Activated CD4-positive, alpha-beta T cell treated with anti-CD3 and anti-CD28 coated beads, Interleukin-2, amount 50 U/mL, for 24 hours (primary cell): Measurements from ENCODE around the gene ID1.
"Not testable (repeated sequence)": the region's sequence is repeated elsewhere in the genome, so short reads cannot be mapped to it uniquely, and the experiment has no call there.

ENCODE experiments used
- DNase-seq, 2 donors: peaks; one replicate each; pipeline ENCODE4 v3.0.0-alpha.2; 2020; ENCODE audit warnings: low read depth in 1 of 2, low spot score in 1 of 2

ID1 gene

DNA sequence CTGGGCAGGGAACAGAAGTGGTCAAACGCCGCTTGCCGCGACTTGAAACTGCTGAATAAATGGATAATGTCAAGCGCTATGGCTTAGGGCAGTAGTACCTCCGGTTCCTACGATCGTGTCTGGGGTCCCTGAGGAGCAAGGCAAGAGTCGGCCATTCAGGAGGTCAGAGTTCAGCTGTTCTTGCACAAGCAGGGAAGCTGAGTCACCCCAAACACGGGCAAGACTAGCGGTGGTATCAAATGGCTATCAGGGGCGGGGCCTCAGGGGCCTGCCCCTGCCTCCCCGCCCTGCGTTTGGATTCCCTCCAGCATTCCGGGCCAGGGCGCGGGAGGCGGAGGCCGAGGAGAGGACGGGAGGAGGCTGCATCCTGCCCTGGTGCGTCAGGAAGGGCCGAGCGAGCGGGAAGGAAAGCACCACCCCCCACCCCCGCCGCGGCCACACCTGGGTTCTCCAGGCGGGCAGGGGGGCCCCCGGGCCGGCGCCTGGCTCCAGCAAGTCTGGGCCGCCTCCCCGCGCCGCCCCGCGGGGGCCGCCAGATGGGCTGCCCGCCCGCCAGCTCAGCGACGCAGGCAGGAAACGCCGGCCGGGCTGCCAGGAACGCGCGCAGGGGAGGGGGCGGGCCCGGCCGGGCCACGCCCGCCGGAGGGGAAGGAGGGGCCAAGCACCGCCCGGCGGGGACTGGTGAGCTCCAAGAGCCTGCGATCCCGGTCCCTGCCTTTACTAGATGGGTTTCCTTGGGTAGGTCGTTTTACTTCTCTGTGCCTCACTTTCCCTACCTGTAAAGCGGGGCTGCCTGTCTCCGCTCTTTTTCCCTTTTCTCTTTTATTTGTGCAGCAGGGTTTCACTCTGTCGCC lies 32.2 kb upstream of the ID1 start:
- DNase-seq, result peak; percentile 72 to 75

DNA sequence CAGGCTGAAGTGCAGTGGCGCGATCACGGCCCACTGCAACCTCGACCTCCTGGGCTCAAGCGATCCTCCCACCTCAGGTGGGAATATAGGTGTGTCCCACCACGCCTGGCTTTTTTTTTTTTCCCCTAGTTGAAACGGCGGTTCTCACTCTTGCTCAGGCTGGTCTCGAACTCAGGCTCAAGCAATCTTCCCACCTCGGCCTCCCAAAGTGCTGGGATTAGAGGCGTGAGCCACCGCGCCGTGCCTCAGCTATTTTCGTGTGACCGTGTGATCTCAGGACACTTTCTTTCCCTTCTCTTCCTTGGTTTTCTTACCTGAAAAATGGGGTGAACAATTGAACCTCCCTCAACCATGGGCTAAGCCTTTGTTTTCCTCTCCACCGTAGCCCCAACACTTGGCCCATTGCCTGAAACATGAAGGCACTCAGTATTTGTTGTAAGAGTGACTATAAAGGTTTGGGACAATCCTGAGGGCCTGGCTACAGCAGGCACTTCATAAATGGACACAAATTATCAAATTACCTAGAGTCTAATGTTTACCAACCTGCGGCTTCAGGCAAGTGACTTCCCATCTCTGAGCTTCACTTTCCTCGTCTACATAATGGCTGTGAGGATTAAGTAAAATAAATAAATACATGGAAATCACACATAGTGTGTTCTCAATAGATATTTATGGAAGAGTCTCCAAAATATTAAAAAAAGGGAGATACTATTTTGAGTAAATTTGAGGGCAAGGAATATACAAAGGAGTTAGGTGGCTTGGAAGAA lies 31.4 kb upstream of the ID1 start:
- DNase-seq, result no peak

DNA sequence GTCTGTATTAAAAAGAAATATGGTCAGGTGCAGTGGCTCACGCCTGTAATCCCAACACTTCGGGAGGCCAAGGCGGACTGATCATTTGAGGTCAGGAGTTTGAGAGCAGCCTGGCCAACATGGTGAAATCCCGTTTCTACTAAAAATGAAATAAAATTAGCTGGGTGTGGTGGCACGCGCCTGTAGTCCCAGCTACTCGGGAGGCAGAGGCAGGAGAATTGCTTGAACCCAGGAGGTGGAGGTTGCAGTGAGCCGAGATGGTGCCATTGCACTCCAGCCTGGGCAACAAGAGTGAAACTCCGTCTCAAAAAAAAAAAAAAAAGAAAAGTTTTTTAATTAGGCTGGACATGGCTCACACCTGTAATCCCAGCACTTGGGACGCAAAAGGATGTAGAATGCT lies 30.1 kb upstream of the ID1 start:
- DNase-seq, result not testable (repeated sequence)

DNA sequence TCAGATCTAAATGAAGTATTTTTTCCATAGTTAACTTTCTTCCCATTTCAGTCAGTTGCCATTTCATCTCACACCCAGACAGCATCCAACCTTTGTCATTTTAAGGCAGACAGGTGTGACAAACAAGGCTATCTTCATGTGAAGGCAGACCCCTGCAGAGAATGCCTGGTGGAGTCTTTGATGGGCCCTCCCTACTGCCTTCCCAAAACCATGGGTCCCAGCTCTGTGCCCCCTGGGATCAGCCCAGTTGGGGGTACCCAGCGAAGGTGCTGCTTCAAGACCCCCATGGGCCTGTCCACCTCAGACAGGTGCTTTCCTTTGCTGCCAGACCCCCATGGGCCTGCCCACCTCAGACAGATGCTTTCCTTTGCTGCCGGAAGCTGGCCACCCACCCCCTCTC lies 28.3 kb upstream of the ID1 start:
- no peak for DNase-seq

DNA sequence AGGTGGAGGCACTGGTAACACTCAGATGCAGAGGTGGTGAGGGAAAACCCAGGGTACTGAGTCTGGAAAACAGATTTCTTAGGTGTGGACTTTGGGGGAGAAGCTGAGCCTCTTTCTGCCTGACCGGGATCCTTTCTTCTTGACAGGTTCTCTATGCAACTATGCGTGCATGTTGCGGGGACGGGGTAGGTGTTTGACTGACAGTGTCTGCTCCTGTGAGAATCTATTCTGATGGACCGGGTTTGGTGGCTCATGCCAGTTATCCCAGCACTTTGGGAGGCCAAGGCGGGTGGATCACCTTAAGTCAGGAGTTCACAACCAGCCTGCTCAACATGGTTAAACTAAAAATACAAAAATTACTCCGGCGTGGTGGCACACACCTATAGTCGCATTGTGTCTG lies 27.9 kb upstream of the ID1 start:
- DNase-seq, result no peak

- DNase-seq, result no peak
These were observed 26.5 kb upstream of the ID1 start for GRCh38 chr20:31578448-31579138.

DNA sequence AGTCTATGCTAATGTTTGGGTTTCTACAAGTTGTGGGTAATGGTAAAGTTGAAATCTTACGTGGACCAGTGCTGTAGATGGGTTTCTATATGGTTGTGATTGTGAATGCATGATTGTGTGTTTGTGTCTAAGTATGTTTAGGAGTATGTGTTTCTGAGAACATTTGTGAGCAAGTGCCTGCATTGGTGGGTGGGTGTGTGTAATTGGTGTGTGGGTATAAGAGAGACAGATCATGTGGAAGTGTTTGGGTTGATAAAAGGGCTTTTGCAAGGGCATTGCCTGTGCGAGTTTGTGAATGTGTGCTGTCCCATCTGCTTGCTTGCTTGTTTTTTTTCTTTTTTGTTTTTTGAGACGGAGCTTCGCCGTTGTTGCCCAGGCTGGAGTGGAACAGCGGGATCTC lies 25.8 kb upstream of the ID1 start:
- DNase-seq, result no peak

- not testable (repeated sequence) for DNase-seq
These were observed 25.0 kb upstream of the ID1 start for GRCh38 chr20:31579941-31580651.

- DNase-seq, result no peak
These were observed 24.4 kb upstream of the ID1 start for GRCh38 chr20:31580706-31581105.

- DNase-seq, result no peak
These were observed 23.7 kb upstream of the ID1 start for GRCh38 chr20:31581391-31581790.

DNA sequence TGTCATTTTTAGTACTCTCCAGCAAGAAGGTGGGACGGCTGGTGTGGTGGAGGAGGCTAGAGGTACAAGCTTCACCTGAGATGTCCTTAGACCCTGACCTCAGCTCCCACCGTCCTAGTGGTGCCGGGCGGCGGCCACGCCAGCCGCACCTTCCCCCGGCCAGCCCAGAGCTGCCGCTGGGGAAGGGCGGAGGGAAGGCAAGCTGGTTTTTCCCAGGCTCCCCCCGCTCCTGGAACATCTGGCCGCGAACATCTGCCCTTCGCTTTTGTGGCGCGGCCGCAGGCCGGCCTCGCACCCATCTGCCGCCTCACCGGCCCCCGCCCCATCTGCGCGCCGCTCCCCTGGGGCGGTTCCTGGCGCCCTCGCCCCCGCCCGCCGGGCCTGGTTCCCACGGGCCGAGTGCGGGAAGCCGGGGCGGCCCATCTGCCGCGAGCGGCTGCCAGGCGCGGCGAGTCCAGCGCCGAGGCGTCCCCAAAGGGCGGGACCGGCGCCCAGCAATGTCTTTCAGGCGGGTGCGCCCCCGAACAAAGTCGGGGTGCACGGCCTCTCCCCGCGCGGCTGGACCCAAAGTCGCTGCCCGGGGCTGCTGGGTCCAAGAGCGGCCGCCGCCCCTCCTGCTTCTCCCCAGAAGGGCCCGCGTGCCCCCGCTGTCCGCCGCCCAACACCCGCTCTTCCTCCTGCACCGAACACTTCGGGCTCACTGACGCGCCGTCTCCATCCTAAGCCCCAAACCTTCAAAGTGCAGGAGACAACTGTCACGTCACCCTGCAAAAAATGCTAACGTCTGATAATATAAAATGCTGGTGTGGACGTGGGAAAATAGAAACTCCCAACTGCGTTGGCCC lies 17.3 kb upstream of the ID1 start:
- DNase-seq, result no peak

- DNase-seq, result no peak
These were observed 14.3 kb upstream of the ID1 start for GRCh38 chr20:31590717-31591225.

DNA sequence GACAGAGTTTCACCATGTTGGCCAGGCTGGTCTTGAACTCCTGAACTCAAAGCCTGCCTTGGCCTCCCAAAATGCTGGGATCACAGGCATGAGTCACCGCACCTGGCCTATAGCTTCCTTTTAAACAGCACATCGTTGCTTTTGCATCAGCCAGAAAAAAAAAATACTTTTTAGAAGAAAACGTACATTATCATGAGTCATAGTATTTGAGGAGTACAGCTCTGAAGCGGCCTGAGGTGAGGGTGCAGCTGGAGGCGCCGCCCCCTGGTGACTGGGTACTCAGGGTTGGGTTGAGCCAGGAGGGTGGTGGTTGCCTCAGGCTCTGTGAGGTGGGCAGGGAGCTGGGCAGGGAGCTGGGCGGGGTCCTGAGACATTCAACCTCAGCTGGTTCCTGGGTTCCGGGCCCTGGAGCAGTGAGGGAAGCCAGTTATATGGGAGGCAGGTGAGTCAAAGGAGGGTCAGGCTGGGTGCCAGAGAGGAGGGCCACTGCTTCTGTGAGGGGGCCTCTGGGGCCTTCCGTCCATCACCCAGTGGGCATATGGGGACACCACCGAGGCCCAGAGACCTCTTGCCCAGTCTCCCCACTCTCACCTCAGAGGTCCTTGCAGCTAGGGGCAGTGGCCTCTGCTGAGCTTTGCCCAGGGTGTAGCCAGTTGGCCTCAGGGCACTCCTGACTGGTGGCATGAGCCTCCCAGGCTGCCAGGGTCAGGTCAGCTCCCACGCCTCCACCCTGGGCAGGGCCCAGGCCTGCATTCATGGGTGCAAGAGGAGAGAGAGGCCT lies 11.7 kb upstream of the ID1 start:
- no peak for DNase-seq

GRCh38 chr20:31594002-31594557 lies 11.0 kb upstream of the ID1 start:
- DNase-seq, result no peak

DNA sequence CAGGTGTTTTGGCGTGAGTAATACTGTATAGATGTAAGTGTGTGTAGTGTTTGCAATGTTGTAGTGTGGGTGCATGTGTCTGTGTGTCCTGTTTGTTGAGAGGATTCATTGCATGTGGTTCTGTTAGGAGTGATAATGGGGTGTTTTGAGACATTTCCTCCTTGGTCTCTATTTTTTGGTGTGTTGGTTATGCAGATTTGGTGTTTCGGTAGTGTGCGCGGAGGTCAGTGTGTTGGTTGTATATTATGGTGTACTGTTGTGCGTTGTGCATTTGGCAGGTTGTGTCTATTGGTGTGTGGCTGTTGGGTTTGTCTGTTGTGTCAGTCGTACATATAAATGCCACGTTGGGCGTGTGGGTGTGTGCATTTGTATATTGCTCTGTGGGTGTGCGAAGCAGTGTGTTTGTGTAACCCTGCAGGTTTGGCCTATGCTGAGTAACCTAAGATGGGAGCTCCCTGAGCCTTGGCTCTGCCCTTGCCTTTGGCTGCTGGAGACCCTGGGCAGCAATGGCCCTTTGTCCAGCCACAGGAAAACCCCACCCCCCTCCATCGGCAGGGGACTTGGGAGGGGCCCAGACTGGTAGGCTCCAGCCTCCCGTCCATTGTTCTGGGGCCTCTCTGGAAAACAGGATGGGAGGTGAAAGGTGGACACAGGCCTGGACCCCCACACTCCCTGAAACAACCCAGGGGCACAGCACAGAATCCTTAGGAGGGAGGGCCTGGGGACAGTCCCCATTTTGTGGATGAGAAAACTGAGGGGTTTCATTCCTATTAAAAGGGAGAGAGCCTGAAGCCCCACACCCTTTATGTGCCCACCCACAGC lies 10.3 kb upstream of the ID1 start:
- no peak for DNase-seq

DNA sequence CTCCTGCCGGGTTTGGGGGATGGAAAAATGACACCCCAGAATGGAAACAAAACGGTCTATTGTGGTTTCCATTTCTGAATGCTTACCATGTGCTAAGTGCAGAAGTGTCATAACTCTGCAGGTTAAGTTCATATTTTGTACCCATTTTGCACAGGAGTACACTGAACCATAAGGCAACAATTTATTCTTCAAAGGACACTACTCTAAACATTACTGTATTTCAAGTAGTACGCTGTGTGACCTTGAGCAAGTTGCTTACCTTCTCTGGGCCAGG lies 9.8 kb upstream of the ID1 start:
- DNase-seq, result no peak

DNA sequence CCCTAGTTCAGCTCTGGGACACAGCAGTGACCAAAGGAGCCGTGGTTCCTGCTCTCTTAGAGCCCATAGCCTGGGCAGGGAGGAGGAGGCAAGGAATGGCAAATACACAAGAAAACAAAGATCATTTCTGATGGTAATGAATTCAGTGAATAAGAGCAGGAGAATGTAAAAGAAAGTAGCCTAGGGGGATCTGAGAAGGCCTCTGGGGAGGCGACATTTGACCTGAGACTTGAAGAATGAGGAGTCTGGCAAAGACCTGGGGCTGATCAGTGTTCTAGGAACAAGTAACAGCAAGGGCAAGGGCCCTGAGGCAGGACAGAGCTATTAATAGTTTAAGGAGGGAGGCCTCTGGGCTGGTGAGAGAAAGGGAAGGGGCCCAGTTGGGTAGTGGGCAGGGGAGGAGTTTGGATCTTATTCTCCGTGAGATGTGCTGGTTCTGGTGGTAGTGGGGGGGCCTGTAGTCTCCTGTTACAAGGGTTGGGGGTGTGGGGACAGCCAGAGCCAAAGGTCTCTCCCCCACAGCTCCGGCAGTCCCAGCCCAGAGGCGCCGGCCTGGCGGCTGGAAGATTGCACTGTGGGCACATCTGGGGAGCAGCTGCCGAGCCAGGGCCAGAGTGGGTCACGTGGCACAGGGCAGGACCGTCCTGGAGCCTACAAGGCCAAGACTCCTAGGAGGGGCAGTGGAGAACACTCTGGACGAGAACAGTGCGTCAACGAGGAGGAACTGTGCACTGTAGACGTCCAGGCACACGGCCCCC lies 9.3 kb upstream of the ID1 start:
- no peak for DNase-seq

GRCh38 chr20:31596412-31596715 lies 8.7 kb upstream of the ID1 start:
- not testable (repeated sequence) for DNase-seq
